Nephron (organoid): Measurements from ENCODE around the gene UBN2.

Source experiments
- H3K27ac Mint-ChIP-seq, 3 experiments: 2 replicates each; pipeline ENCODE4 v1.8.0; 2020; ENCODE audit warnings: mixed read lengths in 3 of 3, mild to moderate bottlenecking in 2 of 3, moderate library complexity in 1 of 3
- H3K27me3 Mint-ChIP-seq: 2 replicates; pipeline ENCODE4 v1.8.0; 2021; ENCODE audit warnings: low read depth, mild to moderate bottlenecking, moderate library complexity, mixed read lengths
- H3K36me3 Mint-ChIP-seq: 2 replicates; pipeline ENCODE4 v1.8.0; 2020; ENCODE audit warnings: low read depth, mixed read lengths
- H3K4me1 Mint-ChIP-seq: 2 replicates; pipeline ENCODE4 v1.8.0; 2020; ENCODE audit warnings: mixed read lengths
- H3K4me3 Mint-ChIP-seq, 3 experiments: 2 replicates each; pipeline ENCODE4 v1.8.0; 2020; ENCODE audit warnings: mild to moderate bottlenecking in 3 of 3, mixed read lengths in 3 of 3, moderate library complexity in 2 of 3
- H3K9me3 Mint-ChIP-seq: 2 replicates; pipeline ENCODE4 v1.8.0; 2020; ENCODE audit warnings: mixed read lengths
- TF ChIP-seq, protein P1 (sequence below), 3 experiments: fragments of 200-600 bp; sonication (generic); IDR thresholded peaks; one replicate each; pipeline ENCODE4 v1.5.0; 2021; ENCODE audit warnings: antibody characterized with exemption in 3 of 3; ENCODE audit not compliant: unreplicated experiment in 3 of 3

Gene UBN2

DNA sequence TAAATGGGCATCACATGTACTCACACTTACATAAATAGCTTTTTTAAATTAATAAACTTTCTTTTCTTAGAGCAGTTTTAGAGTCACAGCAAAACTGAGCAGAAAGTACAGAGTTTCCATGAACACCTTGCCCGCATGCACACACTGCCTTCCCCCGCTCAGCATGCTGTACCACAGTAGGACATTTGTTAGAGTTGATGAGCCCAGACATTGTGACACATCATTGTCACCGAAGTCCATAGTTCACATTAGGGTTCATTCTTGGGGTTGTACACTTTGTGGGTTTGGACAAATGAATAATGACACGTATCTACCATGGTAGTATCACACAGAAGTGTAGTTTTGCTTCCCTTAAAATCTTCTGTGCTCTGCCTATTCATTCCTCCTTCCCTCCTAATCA, 23.7 kb downstream of the UBN2 start:
- Mint-ChIP-seq H3K36me3 (peaks cover 51% of the 10 kb centered on the region), H3K4me1 (no peaks in the 10 kb centered on the region)
- TF ChIP-seq, protein P1, sequence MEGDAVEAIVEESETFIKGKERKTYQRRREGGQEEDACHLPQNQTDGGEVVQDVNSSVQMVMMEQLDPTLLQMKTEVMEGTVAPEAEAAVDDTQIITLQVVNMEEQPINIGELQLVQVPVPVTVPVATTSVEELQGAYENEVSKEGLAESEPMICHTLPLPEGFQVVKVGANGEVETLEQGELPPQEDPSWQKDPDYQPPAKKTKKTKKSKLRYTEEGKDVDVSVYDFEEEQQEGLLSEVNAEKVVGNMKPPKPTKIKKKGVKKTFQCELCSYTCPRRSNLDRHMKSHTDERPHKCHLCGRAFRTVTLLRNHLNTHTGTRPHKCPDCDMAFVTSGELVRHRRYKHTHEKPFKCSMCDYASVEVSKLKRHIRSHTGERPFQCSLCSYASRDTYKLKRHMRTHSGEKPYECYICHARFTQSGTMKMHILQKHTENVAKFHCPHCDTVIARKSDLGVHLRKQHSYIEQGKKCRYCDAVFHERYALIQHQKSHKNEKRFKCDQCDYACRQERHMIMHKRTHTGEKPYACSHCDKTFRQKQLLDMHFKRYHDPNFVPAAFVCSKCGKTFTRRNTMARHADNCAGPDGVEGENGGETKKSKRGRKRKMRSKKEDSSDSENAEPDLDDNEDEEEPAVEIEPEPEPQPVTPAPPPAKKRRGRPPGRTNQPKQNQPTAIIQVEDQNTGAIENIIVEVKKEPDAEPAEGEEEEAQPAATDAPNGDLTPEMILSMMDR (IDR thresholded peaks at IDR 0.05; ENCODE audit: unreplicated experiment in 3 of 3) = no peak

DNA sequence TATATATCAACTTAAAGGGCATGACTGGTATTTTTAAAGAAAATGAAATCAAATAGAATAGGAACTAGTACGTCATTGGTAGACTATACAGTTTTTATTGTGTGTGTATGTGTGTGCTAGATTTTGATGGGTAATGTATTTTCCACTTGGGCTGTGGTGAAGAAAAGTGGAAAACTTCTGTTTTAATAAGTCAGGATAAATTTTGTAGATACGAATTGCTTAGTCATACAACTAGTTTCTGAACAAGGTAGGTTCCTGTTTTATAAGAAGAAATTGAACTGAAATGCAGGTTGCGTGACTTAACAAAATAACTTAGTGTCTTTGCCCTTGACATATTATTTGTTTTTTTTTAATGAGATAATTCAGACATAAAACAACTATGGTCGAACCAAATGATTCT, 24.3 kb downstream of the UBN2 start:
- TF ChIP-seq, protein P1 (IDR thresholded peaks at IDR 0.05; ENCODE audit: unreplicated experiment in 3 of 3) = no peak
- H3K9me3 Mint-ChIP-seq = no peaks in the 10 kb centered on the region
- H3K4me1 Mint-ChIP-seq = no peaks in the 10 kb centered on the region
- H3K36me3 Mint-ChIP-seq = peaks cover 52% of the 10 kb centered on the region
- no peak overlapping the region for H3K4me3 Mint-ChIP-seq
- no peaks in the 10 kb centered on the region for H3K27me3 Mint-ChIP-seq
- no peak overlapping the region for H3K27ac Mint-ChIP-seq

More for the DNA sequence above, 23.7 kb downstream of the UBN2 start:
- no peak overlapping the region for H3K27ac Mint-ChIP-seq
- H3K9me3 Mint-ChIP-seq = no peaks in the 10 kb centered on the region
- H3K27me3 Mint-ChIP-seq = no peaks in the 10 kb centered on the region
- no peak overlapping the region for H3K4me3 Mint-ChIP-seq

DNA sequence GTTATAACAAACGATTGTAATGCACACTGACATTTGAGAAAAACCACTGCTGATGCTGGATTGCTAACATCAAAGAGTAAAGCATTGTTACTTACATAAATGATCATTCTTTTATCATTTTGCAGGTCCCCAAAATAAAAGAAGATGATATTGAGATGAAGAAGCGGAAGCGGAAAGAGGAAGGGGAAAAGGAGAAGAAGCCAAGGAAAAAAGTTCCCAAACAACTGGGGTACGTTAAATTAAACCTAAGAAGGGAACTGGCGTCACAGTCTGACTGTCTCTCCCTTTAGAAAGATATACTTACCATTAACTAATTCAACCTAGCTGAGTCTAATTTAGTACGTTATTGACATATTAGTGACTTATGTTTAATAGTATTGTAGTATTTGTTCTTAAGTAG, 28.1 kb downstream of the UBN2 start:
- peaks cover 54% of the 10 kb centered on the region for H3K36me3 Mint-ChIP-seq
- no peaks in the 10 kb centered on the region for H3K4me1 Mint-ChIP-seq
- H3K27me3 Mint-ChIP-seq = no peaks in the 10 kb centered on the region
- H3K4me3 Mint-ChIP-seq = no peak overlapping the region
- TF ChIP-seq, protein P1 (IDR thresholded peaks at IDR 0.05; ENCODE audit: unreplicated experiment in 3 of 3) = no peak
- no peaks in the 10 kb centered on the region for H3K9me3 Mint-ChIP-seq
- H3K27ac Mint-ChIP-seq = no peak overlapping the region

DNA sequence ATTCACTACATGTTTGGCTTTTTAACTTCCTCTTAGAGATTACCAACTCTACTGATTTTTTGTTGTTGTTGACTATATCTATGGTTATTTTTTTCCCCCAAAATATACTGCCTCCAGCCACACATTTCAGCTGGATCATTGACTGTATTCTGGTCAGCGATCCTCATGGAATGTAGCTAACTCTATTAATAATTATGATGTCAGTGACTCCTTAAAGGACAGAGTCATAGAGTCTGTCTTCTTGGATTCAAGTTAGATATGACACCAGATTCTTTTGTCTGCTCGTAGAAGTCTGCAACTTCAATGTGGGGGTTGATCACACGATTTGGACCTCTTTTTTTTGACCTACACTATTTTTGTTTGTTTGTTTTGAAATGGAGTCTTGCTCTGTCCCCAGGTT, 33.2 kb downstream of the UBN2 start:
- no peak overlapping the region for H3K27ac Mint-ChIP-seq
- TF ChIP-seq, protein P1 (IDR thresholded peaks at IDR 0.05; ENCODE audit: unreplicated experiment in 3 of 3) = no peak

DNA sequence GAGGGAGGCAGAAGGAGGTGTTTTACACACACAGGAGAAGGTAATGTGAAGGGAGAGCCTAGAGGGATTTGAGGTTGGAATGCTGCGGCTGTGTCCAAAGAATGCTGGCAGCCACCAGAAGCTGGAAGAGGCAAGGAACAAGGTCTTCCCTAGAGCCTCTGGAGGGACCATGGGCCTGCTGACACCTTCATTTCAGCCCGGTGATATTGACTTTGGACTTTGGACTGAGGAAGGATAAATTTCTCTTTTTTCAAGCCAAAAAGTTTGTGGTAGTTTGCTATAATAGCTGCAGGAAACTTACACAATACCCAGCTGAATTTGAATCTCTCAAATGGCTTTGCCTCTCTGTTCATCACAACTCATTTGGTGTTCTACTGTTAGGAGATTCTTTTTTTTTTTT, 34.6 kb downstream of the UBN2 start:
- TF ChIP-seq, protein P1 (IDR thresholded peaks at IDR 0.05; ENCODE audit: unreplicated experiment in 3 of 3) = no peak
- H3K27ac Mint-ChIP-seq = no peak overlapping the region
- H3K36me3 Mint-ChIP-seq = peaks cover 65% of the 10 kb centered on the region
- no peaks in the 10 kb centered on the region for H3K9me3 Mint-ChIP-seq
- no peaks in the 10 kb centered on the region for H3K27me3 Mint-ChIP-seq
- H3K4me1 Mint-ChIP-seq = no peaks in the 10 kb centered on the region
- no peak overlapping the region for H3K4me3 Mint-ChIP-seq

More for the DNA sequence above, 33.2 kb downstream of the UBN2 start:
- Mint-ChIP-seq H3K27me3 (no peaks in the 10 kb centered on the region), H3K36me3 (peaks cover 63% of the 10 kb centered on the region), H3K9me3 (no peaks in the 10 kb centered on the region), H3K4me3 (no peak overlapping the region), H3K4me1 (no peaks in the 10 kb centered on the region)

DNA sequence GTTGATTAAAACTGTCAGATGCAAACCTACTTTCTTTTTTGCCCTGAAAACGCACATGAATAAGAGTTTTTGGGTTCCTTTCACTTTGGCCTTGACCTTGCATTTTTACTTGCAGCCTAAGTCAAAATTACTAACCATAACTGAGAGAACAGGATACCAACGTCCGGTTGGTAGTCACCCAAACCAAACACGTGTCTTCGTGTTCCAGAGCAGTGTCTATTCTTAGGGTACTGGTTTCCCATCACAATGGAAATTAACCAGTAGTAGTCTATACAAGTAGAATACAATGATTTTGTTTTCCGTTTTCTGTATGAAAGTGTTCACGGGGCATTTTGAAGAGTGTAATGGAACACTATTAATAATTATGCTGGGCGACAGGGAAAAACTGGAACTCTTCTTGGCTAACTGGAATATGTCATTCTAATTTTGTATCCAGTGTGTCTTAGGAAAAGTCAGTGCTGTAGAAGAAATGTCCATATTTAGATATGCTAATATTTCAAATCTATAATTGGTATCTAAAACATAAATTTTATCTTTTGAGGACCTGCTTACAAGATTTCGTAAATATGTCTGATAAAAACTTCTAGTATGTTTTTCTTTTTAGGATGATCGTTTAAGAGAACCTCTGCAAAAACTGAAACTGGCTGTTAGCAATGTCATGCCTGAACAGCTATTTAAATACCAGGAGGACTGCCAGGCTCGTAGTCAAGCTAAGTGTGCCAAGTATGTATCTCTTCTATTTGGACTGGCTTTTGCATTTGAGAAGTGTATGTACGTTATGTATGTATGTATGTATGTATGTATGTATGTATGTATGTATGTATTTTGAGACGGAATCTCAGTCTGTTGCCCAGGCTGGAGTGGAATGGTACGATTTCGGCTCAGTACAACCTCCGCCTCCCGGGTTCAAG, 40.9 kb downstream of the UBN2 start:
- Mint-ChIP-seq H3K4me3 (no peak overlapping the region), H3K27ac (no peak overlapping the region), H3K9me3 (no peaks in the 10 kb centered on the region), H3K4me1 (no peaks in the 10 kb centered on the region), H3K27me3 (no peaks in the 10 kb centered on the region), H3K36me3 (peaks cover 60% of the 10 kb centered on the region)
- TF ChIP-seq, protein P1 (IDR thresholded peaks at IDR 0.05; ENCODE audit: unreplicated experiment in 3 of 3) = no peak
